Loucy (cell line): ENCODE measurements around the gene TSPEAR.

Source experiments
- H2AFZ ChIP-seq: fragments of 200-600 bp; sonication (generic); 2 replicates; pipeline ENCODE4 v1.6.0; 2016; ENCODE audit warnings: antibody characterized with exemption, mild to moderate bottlenecking, low read length, moderate library complexity
- H3F3A ChIP-seq: fragments of 200-600 bp; 2 replicates; pipeline ENCODE4 v1.6.0; 2016; ENCODE audit warnings: antibody characterized with exemption, low read depth, mild to moderate bottlenecking
- H3K27me3 ChIP-seq: fragments of 200-600 bp; sonication (generic); 2 replicates; pipeline ENCODE4 v1.6.1; 2014; ENCODE audit warnings: low read length, mild to moderate bottlenecking; ENCODE audit not compliant: insufficient read depth, poor library complexity, severe bottlenecking
- H3K36me3 ChIP-seq: fragments of 200-600 bp; sonication (generic); 2 replicates; pipeline ENCODE4 v1.6.1; 2016; ENCODE audit warnings: low read length; ENCODE audit not compliant: insufficient read depth
- H3K4me1 ChIP-seq: fragments of 200-600 bp; sonication (generic); 2 replicates; pipeline ENCODE4 v1.5.1; 2014; ENCODE audit warnings: low read length, mild to moderate bottlenecking; ENCODE audit not compliant: insufficient read depth, poor library complexity, severe bottlenecking
- H3K4me2 ChIP-seq: fragments of 200-600 bp; sonication (generic); 2 replicates; pipeline ENCODE4 v1.6.0; 2014; ENCODE audit warnings: antibody characterized with exemption, low read length, low read depth, mild to moderate bottlenecking; ENCODE audit not compliant: poor library complexity, severe bottlenecking
- H3K4me3 ChIP-seq: fragments of 200-600 bp; sonication (generic); 2 replicates; pipeline ENCODE4 v1.5.1; 2014; ENCODE audit warnings: low read length, mild to moderate bottlenecking, mixed read lengths; ENCODE audit not compliant: poor library complexity, severe bottlenecking
- H3K79me2 ChIP-seq: fragments of 200-600 bp; sonication (generic); 2 replicates; pipeline ENCODE4 v1.6.1; 2014; ENCODE audit warnings: low read length; ENCODE audit not compliant: insufficient read depth
- H3K9ac ChIP-seq: fragments of 200-600 bp; sonication (generic); 2 replicates; pipeline ENCODE4 v1.6.0; 2014; ENCODE audit warnings: mild to moderate bottlenecking, low read depth, low read length, moderate library complexity; ENCODE audit not compliant: poor library complexity, severe bottlenecking
- H3K9me2 ChIP-seq: fragments of 200-600 bp; sonication (generic); replicated peaks from 2 replicates; pipeline ENCODE4 v1.6.1; 2016; ENCODE audit warnings: low read depth, low read length, mixed read lengths
- H3K9me3 ChIP-seq: fragments of 200-600 bp; sonication (generic); 2 replicates; pipeline ENCODE4 v1.6.1; 2014; ENCODE audit warnings: mild to moderate bottlenecking, antibody characterized with exemption, low read length, low read depth; ENCODE audit not compliant: insufficient read depth
- H4K20me1 ChIP-seq: fragments of 200-600 bp; sonication (generic); 2 replicates; pipeline ENCODE4 v1.6.0; 2014; ENCODE audit warnings: antibody characterized with exemption, low read length, mild to moderate bottlenecking; ENCODE audit not compliant: insufficient read depth, poor library complexity, severe bottlenecking
- EZH2phosphoT487 ChIP-seq: fragments of 200-600 bp; IDR thresholded peaks from 2 replicates; pipeline ENCODE4 v1.6.1; 2018; ENCODE audit warnings: antibody characterized with exemption, mild to moderate bottlenecking, moderate library complexity, borderline replicate concordance
- TF ChIP-seq, protein P1 (sequence below): fragments of 200-600 bp; sonication (generic); conservative IDR thresholded peaks from 2 replicates; pipeline ENCODE4 v1.5.1; 2014; ENCODE audit warnings: mild to moderate bottlenecking, antibody characterized with exemption, low read length

Gene TSPEAR

DNA sequence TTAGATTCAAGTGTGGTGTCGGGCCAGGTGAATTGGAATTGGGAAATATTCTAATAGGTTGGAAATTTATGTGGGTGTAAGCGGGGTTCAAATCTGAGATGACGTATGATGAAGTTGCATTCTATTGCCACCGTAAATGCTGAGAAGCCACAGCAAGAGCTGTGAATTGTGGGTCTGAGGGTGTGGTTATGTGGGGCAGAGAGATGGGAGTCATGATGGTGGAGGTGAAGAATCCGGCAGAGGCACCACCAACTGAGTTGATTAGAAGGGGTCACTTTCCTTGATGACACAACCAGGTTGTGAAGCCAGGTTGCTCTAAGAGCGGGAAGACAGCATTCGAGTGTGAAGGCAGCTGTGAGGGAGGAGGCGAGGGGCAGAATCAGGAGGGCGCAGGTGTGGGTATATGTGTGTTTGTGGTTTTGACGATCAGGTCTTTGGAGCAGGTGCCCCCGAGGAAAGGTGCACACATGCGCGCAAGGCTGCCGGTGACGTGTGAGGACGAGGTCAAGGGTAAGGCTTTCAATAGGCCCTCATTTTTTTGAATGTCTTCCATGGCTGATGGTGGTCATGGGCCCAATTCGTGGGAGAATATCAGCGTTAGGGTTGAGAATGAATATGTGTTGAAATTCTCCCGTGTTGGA lies 237.3 kb downstream of the TSPEAR start:
- Histone ChIP-seq H4K20me1 (no peaks in the 10 kb centered on the region), H3K4me3 (no peak overlapping the region), H3K9me2 (no peaks in the 10 kb centered on the region), H3K4me1 (no peaks in the 10 kb centered on the region), H3F3A (no peaks in the 10 kb centered on the region), H3K4me2 (no peak overlapping the region), H3K27me3 (no peaks in the 10 kb centered on the region), H2AFZ (no peak overlapping the region), H3K9me3 (no peaks in the 10 kb centered on the region), H3K36me3 (no peaks in the 10 kb centered on the region), H3K79me2 (no peaks in the 10 kb centered on the region), H3K9ac (no peak overlapping the region)
- TF ChIP-seq EZH2phosphoT487: no peak
- TF ChIP-seq, protein P1, sequence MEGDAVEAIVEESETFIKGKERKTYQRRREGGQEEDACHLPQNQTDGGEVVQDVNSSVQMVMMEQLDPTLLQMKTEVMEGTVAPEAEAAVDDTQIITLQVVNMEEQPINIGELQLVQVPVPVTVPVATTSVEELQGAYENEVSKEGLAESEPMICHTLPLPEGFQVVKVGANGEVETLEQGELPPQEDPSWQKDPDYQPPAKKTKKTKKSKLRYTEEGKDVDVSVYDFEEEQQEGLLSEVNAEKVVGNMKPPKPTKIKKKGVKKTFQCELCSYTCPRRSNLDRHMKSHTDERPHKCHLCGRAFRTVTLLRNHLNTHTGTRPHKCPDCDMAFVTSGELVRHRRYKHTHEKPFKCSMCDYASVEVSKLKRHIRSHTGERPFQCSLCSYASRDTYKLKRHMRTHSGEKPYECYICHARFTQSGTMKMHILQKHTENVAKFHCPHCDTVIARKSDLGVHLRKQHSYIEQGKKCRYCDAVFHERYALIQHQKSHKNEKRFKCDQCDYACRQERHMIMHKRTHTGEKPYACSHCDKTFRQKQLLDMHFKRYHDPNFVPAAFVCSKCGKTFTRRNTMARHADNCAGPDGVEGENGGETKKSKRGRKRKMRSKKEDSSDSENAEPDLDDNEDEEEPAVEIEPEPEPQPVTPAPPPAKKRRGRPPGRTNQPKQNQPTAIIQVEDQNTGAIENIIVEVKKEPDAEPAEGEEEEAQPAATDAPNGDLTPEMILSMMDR: no peak

DNA sequence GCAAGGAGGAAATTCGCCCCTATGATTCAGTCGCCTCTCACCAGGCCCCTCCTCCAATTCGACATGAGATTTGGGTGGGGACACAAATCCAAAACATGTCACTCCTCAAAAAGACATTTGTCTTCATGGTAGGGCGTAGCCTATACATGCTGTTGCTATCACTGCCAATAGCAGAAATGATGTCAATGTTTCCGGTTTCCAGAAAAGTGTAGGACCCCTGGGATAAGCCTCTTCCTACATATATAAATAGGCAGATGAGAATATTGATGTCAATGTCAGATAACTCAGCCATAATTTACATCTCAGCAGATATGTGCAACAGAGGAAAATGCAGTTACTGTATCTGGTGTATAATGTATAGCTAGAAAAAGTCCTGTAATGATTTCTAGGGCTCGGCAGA lies 239.4 kb downstream of the TSPEAR start:
- H2AFZ ChIP-seq: no peak overlapping the region
- H3K36me3 ChIP-seq: no peaks in the 10 kb centered on the region
- no peak overlapping the region for H3K9ac ChIP-seq
- no peaks in the 10 kb centered on the region for H4K20me1 ChIP-seq
- H3K9me3 ChIP-seq: 0 out of 2 replicates have a peak, but pooled peaks cover 2% of the 10 kb centered on the region
- TF ChIP-seq EZH2phosphoT487: no peak
- TF ChIP-seq, protein P1: no peak
- H3K4me1 ChIP-seq: no peaks in the 10 kb centered on the region
- H3K9me2 ChIP-seq: no peaks in the 10 kb centered on the region
- no peak overlapping the region for H3K4me3 ChIP-seq
- H3K79me2 ChIP-seq: no peaks in the 10 kb centered on the region
- no peaks in the 10 kb centered on the region for H3K27me3 ChIP-seq
- no peak overlapping the region for H3K4me2 ChIP-seq
- no peaks in the 10 kb centered on the region for H3F3A ChIP-seq

DNA sequence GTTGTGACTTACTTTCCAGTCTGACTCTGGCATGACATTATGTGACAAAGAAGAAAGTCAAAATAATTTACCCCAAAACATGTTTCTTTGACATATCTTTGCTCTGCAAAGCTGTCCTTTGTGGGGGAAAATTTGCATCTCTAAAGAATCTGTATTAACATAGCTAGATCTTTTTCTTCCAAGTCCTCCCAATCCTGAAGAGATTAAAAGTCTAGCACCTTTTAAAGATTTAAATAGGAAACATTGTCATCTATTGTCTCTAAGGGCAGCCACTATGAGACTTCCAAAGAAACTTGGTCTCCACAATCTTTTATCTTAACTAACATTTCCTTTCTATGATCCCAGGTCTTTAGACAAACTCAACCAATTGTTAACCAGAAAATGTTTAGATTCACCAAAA lies 240.0 kb downstream of the TSPEAR start:
- no peaks in the 10 kb centered on the region for H3K36me3 ChIP-seq
- H3K27me3 ChIP-seq: no peaks in the 10 kb centered on the region
- H3K4me1 ChIP-seq: no peaks in the 10 kb centered on the region
- H3K4me2 ChIP-seq: no peak overlapping the region
- no peaks in the 10 kb centered on the region for H4K20me1 ChIP-seq
- TF ChIP-seq, protein P1: no peak
- no peak for TF ChIP-seq EZH2phosphoT487
- no peak overlapping the region for H3K4me3 ChIP-seq
- no peak overlapping the region for H3K9ac ChIP-seq
- H2AFZ ChIP-seq: no peak overlapping the region
- no peaks in the 10 kb centered on the region for H3F3A ChIP-seq
- H3K9me3 ChIP-seq: peaks cover 3% of the 10 kb centered on the region; the same call in 1 of the 2 replicates
- no peaks in the 10 kb centered on the region for H3K79me2 ChIP-seq
- H3K9me2 ChIP-seq: no peaks in the 10 kb centered on the region
